Naive thymus-derived CD4-positive, alpha-beta T cell (primary cell): ENCODE data around the gene MYZAP. TPM values are rescaled to one million over a fixed set of nuclear protein-coding genes. Genes with fewer than 3 reads are reported as not detected.

Experiments
- ATAC-seq: fragments of 150-1000 bp; cut with Tn5 transposase; 2 replicates; pipeline ENCODE4 v1.10.0; 2021; ENCODE audit warnings: mild to moderate bottlenecking, moderate library complexity
- CTCF ChIA-PET: fragments of 350-600 bp; sonication (Branson Sonifier 250); formaldehyde crosslinking; loops from one replicate; lab custom pipeline; 2021; ENCODE audit warnings: antibody characterized with exemption; lab: Charles Lee
- POLR2A ChIA-PET: fragments of 350-600 bp; sonication (Branson Sonifier 250); formaldehyde crosslinking; loops from one replicate; lab custom pipeline; 2021; ENCODE audit warnings: antibody characterized with exemption, inconsistent platforms; lab: Charles Lee
- DNase-seq, 9 donors: peaks; one replicate each; pipeline versions ENCODE4 v3.0.0 to v3.0.0-alpha.2; 2020 to 2022; ENCODE audit warnings: mixed read lengths in 1 of 9
- H3K27ac ChIP-seq: one replicate; pipeline ENCODE4 v1.7.0; 2013; ENCODE audit warnings: mild to moderate bottlenecking, low read depth, low read length, moderate library complexity
- H3K27me3 ChIP-seq, 2 donors: one replicate each; pipeline ENCODE4 v1.7.0; 2013; ENCODE audit warnings: low read length in 2 of 2, mild to moderate bottlenecking in 2 of 2, moderate library complexity in 2 of 2; ENCODE audit not compliant: control insufficient read depth in 2 of 2, insufficient read depth in 2 of 2
- H3K36me3 ChIP-seq, 3 experiments: 1 replicate in 2 of 3; 2 replicates in 1 of 3; pipeline ENCODE4 v1.7.0; 2013; ENCODE audit warnings: low read length in 3 of 3, mild to moderate bottlenecking in 3 of 3, moderate library complexity in 1 of 3; ENCODE audit not compliant: insufficient read depth in 3 of 3, control insufficient read depth in 2 of 3
- H3K4me1 ChIP-seq, 2 donors: one replicate each; pipeline ENCODE4 v1.7.0; 2013; ENCODE audit warnings: low read length in 2 of 2, mild to moderate bottlenecking in 2 of 2, moderate library complexity in 1 of 2; ENCODE audit not compliant: control insufficient read depth in 2 of 2, insufficient read depth in 2 of 2
- H3K4me3 ChIP-seq: 2 replicates; pipeline ENCODE4 v1.7.0; 2013; ENCODE audit warnings: mild to moderate bottlenecking, low read length
- H3K9me3 ChIP-seq, 3 experiments: 1 replicate in 2 of 3; 2 replicates in 1 of 3; pipeline ENCODE4 v1.7.0; 2013; ENCODE audit warnings: low read length in 3 of 3; ENCODE audit not compliant: control insufficient read depth in 2 of 3
- H3K27ac Mint-ChIP-seq, 9 donors: one replicate each; pipeline ENCODE4 v1.8.0; 2020 to 2022; ENCODE audit warnings: mixed read lengths in 9 of 9, mild to moderate bottlenecking in 8 of 9, moderate library complexity in 5 of 9, inconsistent platforms in 2 of 9
- H3K27me3 Mint-ChIP-seq, 5 donors: one replicate each; pipeline ENCODE4 v1.8.0; 2021 to 2022; ENCODE audit warnings: mixed read lengths in 5 of 5, mild to moderate bottlenecking in 1 of 5
- H3K36me3 Mint-ChIP-seq, 5 donors: one replicate each; pipeline ENCODE4 v1.8.0; 2020 to 2022; ENCODE audit warnings: mixed read lengths in 5 of 5, mild to moderate bottlenecking in 3 of 5, inconsistent platforms in 1 of 5
- H3K4me1 Mint-ChIP-seq, 7 donors: one replicate each; pipeline ENCODE4 v1.8.0; 2020 to 2022; ENCODE audit warnings: mixed read lengths in 7 of 7, mild to moderate bottlenecking in 3 of 7, inconsistent platforms in 1 of 7
- H3K4me3 Mint-ChIP-seq, 10 donors: one replicate each; pipeline ENCODE4 v1.8.0; 2020 to 2022; ENCODE audit warnings: mild to moderate bottlenecking in 10 of 10, mixed read lengths in 10 of 10, moderate library complexity in 6 of 10, inconsistent platforms in 2 of 10
- H3K9me3 Mint-ChIP-seq, 11 donors: one replicate each; pipeline ENCODE4 v1.8.0; 2020 to 2022; ENCODE audit warnings: mixed read lengths in 11 of 11, mild to moderate bottlenecking in 4 of 11, inconsistent platforms in 1 of 11, moderate library complexity in 1 of 11
- intact Hi-C, 2 donors: fragments of 100-400 bp; cut with micrococcal nuclease; formaldehyde crosslinking; loops; one replicate each; pipeline ENCODE4 v1.15.1; 2023
- polyA plus RNA-seq, 2 donors: library from polyadenylated mRNA; unstranded; fragments of 300-500 nt; fragmentation: Illumina TruSeq; gene quantifications; one replicate each; pipeline ENCODE4 v1.2.3, GENCODE V29; 2021
- total RNA-seq, 6 experiments: library from RNA in 5 of 6; stranded (reverse) in 5 of 6; gene quantifications; 1 replicate in 5 of 6; 2 replicates in 1 of 6; pipeline ENCODE4 v1.2.3 and lab custom pipeline; 2021 to 2026

Gene MYZAP
- total and polyA plus RNA-seq, 7 experiments from 2014 or later = 1.1 to 9.7 (median 2.2) TPM; not detected in 1

GRCh38 chr15:57728436-57728835, 136.7 kb downstream of the MYZAP start:
- Histone ChIP-seq H3K27me3 (no peaks in the 10 kb centered on the region), H3K9me3 (no peaks in the 10 kb centered on the region), H3K4me3 (no peak overlapping the region), H3K27ac (no peak overlapping the region), H3K36me3 (no peaks in the 10 kb centered on the region), H3K4me1 (no peaks in the 10 kb centered on the region)
- peaks cover 0 to 9% (median 5%) of the 10 kb centered on the region in 7 donors for H3K4me1 Mint-ChIP-seq
- no peak for ATAC-seq
- CTCF ChIA-PET = interaction anchor here (0.5 kb wide), 1 partner anchor 54 kb away, joined by 3 read pairs; no protein-coding TSS in a partner anchor
- peaks cover 4 to 28% (median 17%) of the 10 kb centered on the region in 5 donors for H3K36me3 Mint-ChIP-seq
- H3K27me3 Mint-ChIP-seq = no peaks in the 10 kb centered on the region
- H3K9me3 Mint-ChIP-seq = peaks cover 0 to 11% (median 0%) of the 10 kb centered on the region in 11 donors
- no peak for DNase-seq
- H3K4me3 Mint-ChIP-seq = no peak overlapping the region
- intact Hi-C loops = no loop called here
- H3K27ac Mint-ChIP-seq = no peak overlapping the region
- POLR2A ChIA-PET = no interaction called here

GRCh38 chr15:57730876-57731275, 139.2 kb downstream of the MYZAP start:
- Mint-ChIP-seq H3K27ac (no peak overlapping the region), H3K4me3 (no peak overlapping the region), H3K4me1 (peaks cover 0 to 10% (median 5%) of the 10 kb centered on the region in 7 donors), H3K9me3 (peaks cover 0 to 3% (median 0%) of the 10 kb centered on the region in 11 donors), H3K27me3 (no peaks in the 10 kb centered on the region), H3K36me3 (peaks cover 0 to 13% (median 5%) of the 10 kb centered on the region in 5 donors)
- DNase-seq (no peak), ATAC-seq (no peak)
- Histone ChIP-seq H3K4me3 (no peak overlapping the region), H3K27me3 (no peaks in the 10 kb centered on the region), H3K27ac (no peak overlapping the region), H3K36me3 (no peaks in the 10 kb centered on the region), H3K9me3 (no peaks in the 10 kb centered on the region), H3K4me1 (no peaks in the 10 kb centered on the region)
- POLR2A ChIA-PET = no interaction called here
- CTCF ChIA-PET = interaction anchor here (0.8 to 2.1 kb wide), 3 partner anchors 10 to 99 kb away, joined by 3 to 9 read pairs (median 4); no protein-coding TSS in a partner anchor
- intact Hi-C loops = loop anchor here in 1 of 2 donors (5.0 kb wide), 1 partner anchor 131 kb away; no protein-coding TSS in a partner anchor

DNA sequence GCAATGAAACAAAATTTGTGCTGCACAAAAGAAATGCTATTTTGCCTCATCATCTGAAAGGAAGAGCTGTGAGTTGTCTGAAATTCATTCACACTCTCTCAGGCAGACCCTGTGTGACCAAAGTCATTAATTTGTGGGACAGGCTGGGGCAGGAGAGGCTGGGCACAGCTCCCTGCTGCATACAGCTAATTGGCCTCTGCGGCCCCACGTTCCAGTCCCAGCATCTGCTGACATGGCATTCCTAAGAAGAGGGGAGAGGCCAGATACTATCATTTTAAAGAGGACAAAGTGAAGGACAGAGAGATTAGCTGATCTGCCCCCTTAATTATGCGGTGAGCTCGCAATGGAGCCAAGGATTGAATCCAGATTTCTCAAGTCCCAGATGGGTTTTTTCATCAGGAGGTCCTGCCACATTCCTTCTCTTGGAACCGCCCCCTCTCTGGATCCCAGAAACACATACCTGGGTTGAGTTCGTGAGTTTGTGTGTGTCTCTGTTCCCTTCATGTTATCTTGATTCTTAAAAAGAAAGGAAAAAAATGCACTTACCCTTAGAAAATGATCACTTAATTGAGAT, 139.9 kb downstream of the MYZAP start:
- ATAC-seq (no peak), DNase-seq (no peak)
- intact Hi-C loops = loop anchor here (1.0 to 5.0 kb wide), 4 partner anchors 130 to 172 kb away; no protein-coding TSS in a partner anchor
- Histone ChIP-seq H3K27ac (no peak overlapping the region), H3K27me3 (no peaks in the 10 kb centered on the region), H3K9me3 (no peaks in the 10 kb centered on the region), H3K4me3 (no peak overlapping the region), H3K36me3 (no peaks in the 10 kb centered on the region), H3K4me1 (no peaks in the 10 kb centered on the region)
- peaks cover 0 to 3% (median 0%) of the 10 kb centered on the region in 11 donors for H3K9me3 Mint-ChIP-seq
- peak overlapping the region in 1 of 9 donors; percentile 70 for H3K27ac Mint-ChIP-seq
- POLR2A ChIA-PET = interaction anchor here (0.6 kb wide), 1 partner anchor 7 kb away, joined by 3 read pairs; no protein-coding TSS in a partner anchor
- no peaks in the 10 kb centered on the region for H3K27me3 Mint-ChIP-seq
- peaks cover 0 to 10% (median 5%) of the 10 kb centered on the region in 7 donors for H3K4me1 Mint-ChIP-seq
- no peak overlapping the region for H3K4me3 Mint-ChIP-seq
- H3K36me3 Mint-ChIP-seq = peaks cover 0 to 9% (median under 1%) of the 10 kb centered on the region in 5 donors
- CTCF ChIA-PET = interaction anchor here (0.7 to 2.1 kb wide), 5 partner anchors 8 to 76 kb away, joined by 3 to 9 read pairs (median 5); no protein-coding TSS in a partner anchor

GRCh38 chr15:57732526-57733331, 141.0 kb downstream of the MYZAP start:
- intact Hi-C loops = loop anchor here (1.0 to 5.0 kb wide), 4 partner anchors 129 to 173 kb away; no protein-coding TSS in a partner anchor
- no peaks in the 10 kb centered on the region for H3K4me1 ChIP-seq
- CTCF ChIA-PET = interaction anchor here (0.7 to 2.1 kb wide), 12 partner anchors 9 to 1701 kb away, joined by 3 to 9 read pairs (median 3); no protein-coding TSS in a partner anchor
- peaks cover 0 to 14% (median 7%) of the 10 kb centered on the region in 5 donors for H3K36me3 Mint-ChIP-seq
- no peak overlapping the region for H3K27ac ChIP-seq
- H3K4me3 Mint-ChIP-seq = peak overlapping the region in 1 of 10 donors; percentile 24
- H3K27ac Mint-ChIP-seq = no peak overlapping the region
- peak in 6 of 9 donors; percentile 16 to 51 (median 34) for DNase-seq
- no peaks in the 10 kb centered on the region for H3K27me3 Mint-ChIP-seq
- H3K9me3 Mint-ChIP-seq = peaks cover 0 to 3% (median 0%) of the 10 kb centered on the region in 11 donors
- no peaks in the 10 kb centered on the region for H3K9me3 ChIP-seq
- peaks cover 4 to 21% (median 14%) of the 10 kb centered on the region in 7 donors for H3K4me1 Mint-ChIP-seq
- POLR2A ChIA-PET = no interaction called here
- H3K4me3 ChIP-seq = no peak overlapping the region
- H3K36me3 ChIP-seq = no peaks in the 10 kb centered on the region
- ATAC-seq = peak; percentile 52
- no peaks in the 10 kb centered on the region for H3K27me3 ChIP-seq

DNA sequence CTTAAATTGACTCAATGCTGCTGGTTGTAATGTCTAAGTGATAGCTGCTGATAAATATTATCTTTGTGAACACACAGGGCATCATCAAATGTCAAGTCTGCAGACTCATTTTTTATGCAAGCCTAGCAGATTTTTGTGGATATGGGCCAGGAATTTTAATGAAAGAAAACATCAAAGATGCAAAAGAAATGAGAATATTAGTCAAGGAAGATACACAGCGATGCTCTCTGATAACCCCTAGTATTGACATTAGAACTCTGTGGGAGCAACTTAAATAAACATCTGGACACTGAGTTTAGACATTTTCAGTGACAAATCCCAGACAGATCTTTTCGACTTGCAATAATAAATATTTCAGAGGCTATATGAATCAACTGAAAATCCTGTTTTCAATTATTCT, 143.2 kb downstream of the MYZAP start:
- ChIA-PET CTCF (interaction anchor here (0.6 to 1.4 kb wide), 2 partner anchors 126 to 173 kb away, joined by 3 read pairs; no protein-coding TSS in a partner anchor), POLR2A (no interaction called here)
- intact Hi-C loops = loop anchor here in 1 of 2 donors (5.0 kb wide), 1 partner anchor 127 kb away; no protein-coding TSS in a partner anchor

More for the DNA sequence above, 143.2 kb downstream of the MYZAP start:
- Histone ChIP-seq H3K36me3 (no peaks in the 10 kb centered on the region), H3K27ac (no peak overlapping the region), H3K9me3 (no peaks in the 10 kb centered on the region), H3K27me3 (no peaks in the 10 kb centered on the region), H3K4me1 (no peaks in the 10 kb centered on the region), H3K4me3 (no peak overlapping the region)
- no peak for ATAC-seq
- Mint-ChIP-seq H3K9me3 (peaks cover 0 to 4% (median 0%) of the 10 kb centered on the region in 11 donors), H3K27me3 (no peaks in the 10 kb centered on the region), H3K4me1 (peaks cover 5 to 25% (median 17%) of the 10 kb centered on the region in 7 donors), H3K27ac (no peak overlapping the region), H3K36me3 (peaks cover 0 to 10% (median 7%) of the 10 kb centered on the region in 5 donors), H3K4me3 (no peak overlapping the region)
- DNase-seq = no peak
